ENCODE data around the gene CHST15. TPM values are rescaled to one million over a fixed set of nuclear protein-coding genes. Genes with fewer than 3 reads are reported as not detected.

CHST15 gene
- total and polyA plus RNA-seq, 12 donors: 5.2 to 54.5 (median 29.2) TPM

- intact Hi-C loops (cut with DNase I): no loop called here
- WGBS, 4 donors: 64 to 74% (median 71%) methylated on average over 13 to 16 of the region's 16 CpGs
- peak overlapping the region in 3 of 5 donors; percentile 7 to 71 (median 66) for H3K27ac ChIP-seq
Measured at GRCh38 chr10:124083740-124084397, 9.5 kb downstream of the CHST15 start.

DNA sequence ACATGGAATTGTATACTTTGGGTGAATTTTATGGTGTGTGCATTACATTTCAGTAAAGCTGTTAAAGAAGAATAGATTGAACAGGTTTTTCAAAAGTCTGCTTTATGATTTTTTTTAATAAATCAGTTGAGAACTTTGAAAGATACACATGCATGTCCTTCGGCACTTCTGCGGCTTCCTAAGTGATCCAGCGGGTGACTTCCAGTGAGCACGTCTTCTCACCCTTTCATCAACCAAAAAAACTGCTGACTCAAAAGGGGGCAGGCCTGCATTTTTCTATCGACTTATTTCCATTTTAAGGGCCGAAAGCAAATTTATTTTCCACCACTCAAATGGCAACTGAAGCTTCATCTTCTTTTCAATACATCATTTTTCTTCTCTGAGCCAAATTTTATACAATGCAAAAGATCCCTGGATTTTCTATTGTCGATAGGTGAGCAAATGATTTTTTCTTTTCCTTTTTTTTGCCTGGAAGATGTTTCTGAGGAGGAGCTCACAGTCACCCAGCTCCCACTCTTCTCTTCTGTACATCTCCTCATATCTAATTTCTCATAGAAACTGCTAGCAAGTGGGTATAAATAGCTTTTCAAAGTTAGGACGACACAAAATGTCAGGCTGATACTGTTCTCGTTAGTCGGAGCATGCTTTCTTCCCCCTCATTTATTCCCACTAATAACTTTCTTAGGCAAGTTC is 10.2 kb downstream of the CHST15 start:
- TF ChIP-seq POLR2A (IDR thresholded peaks at IDR 0.05) (no peak), CTCF (IDR thresholded peaks at IDR 0.05) (no peak)
- 76 to 87% (median 80%) methylated on average over 10 of the region's 10 CpGs for WGBS, 4 donors
- no peaks in the 10 kb centered on the region for H3K27me3 ChIP-seq
- H3K36me3 ChIP-seq (replicated peaks in 1 of 2): no peaks in the 10 kb centered on the region
- H3K27ac ChIP-seq: peak overlapping the region in 2 of 5 donors; percentile 66 to 71
- intact Hi-C loops (cut with DNase I): no loop called here
- no peak overlapping the region for H3K4me3 ChIP-seq
- peaks cover 0 to 54% of the 10 kb centered on the region in 2 donors for H3K4me1 ChIP-seq (replicated peaks in 1 of 2)
- no peaks in the 10 kb centered on the region for H3K9me3 ChIP-seq (replicated peaks in 1 of 3)
- DNase-seq: no peak

More at GRCh38 chr10:124083740-124084397, 9.5 kb downstream of the CHST15 start:
- H3K4me1 ChIP-seq (replicated peaks in 1 of 2): peaks cover 0 to 55% of the 10 kb centered on the region in 2 donors
- no peak overlapping the region for H3K4me3 ChIP-seq
- no peak for TF ChIP-seq CTCF (IDR thresholded peaks at IDR 0.05)
- DNase-seq: peak in 3 of 7 donors; percentile 39 to 65 (median 43)
- no peaks in the 10 kb centered on the region for H3K9me3 ChIP-seq (replicated peaks in 1 of 3)
- H3K36me3 ChIP-seq (replicated peaks in 1 of 2): no peaks in the 10 kb centered on the region
- H3K27me3 ChIP-seq: no peaks in the 10 kb centered on the region

DNA sequence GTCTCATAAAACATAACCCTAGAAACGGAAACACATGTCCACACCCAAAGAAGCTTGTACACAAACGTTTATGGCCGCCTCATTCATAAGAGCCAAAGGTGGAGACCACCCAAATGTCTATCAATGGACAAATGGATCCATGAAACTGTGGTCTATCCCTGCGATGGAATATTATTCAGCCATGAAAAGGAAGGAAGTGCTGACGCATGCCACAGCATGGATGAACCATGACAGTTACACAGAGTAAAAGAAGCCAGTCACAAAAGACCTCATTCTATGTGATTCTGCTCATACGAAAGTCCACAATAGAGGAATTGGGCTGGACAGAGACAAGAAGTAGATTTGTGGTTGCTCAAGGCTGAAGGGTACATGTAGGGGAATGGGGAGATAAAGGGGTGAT is 10.8 kb downstream of the CHST15 start:
- peaks cover 0 to 54% of the 10 kb centered on the region in 2 donors for H3K4me1 ChIP-seq (replicated peaks in 1 of 2)
- no peak for TF ChIP-seq POLR2A (IDR thresholded peaks at IDR 0.05)
- no peak for TF ChIP-seq CTCF (IDR thresholded peaks at IDR 0.05)
- no peak overlapping the region for H3K4me3 ChIP-seq
- no peak for DNase-seq
- H3K27ac ChIP-seq: peak overlapping the region in 1 of 5 donors; percentile 66
- 84 to 90% (median 88%) methylated on average over 6 of the region's 6 CpGs for WGBS, 4 donors
- intact Hi-C loops (cut with DNase I): no loop called here
- H3K9me3 ChIP-seq (replicated peaks in 1 of 3): no peaks in the 10 kb centered on the region
- H3K27me3 ChIP-seq: no peaks in the 10 kb centered on the region
- H3K36me3 ChIP-seq (replicated peaks in 1 of 2): no peaks in the 10 kb centered on the region

- DNase-seq: no peak
- 80 to 90% (median 85%) methylated on average over 13 of the region's 13 CpGs for WGBS, 4 donors
- H3K36me3 ChIP-seq (replicated peaks in 1 of 2): no peaks in the 10 kb centered on the region
- H3K9me3 ChIP-seq (replicated peaks in 1 of 3): no peaks in the 10 kb centered on the region
- no peak overlapping the region for H3K27ac ChIP-seq
- intact Hi-C loops (cut with DNase I): no loop called here
- TF ChIP-seq CTCF (IDR thresholded peaks at IDR 0.05): no peak
- TF ChIP-seq POLR2A (IDR thresholded peaks at IDR 0.05): no peak
- no peak overlapping the region for H3K4me3 ChIP-seq
- H3K27me3 ChIP-seq: no peaks in the 10 kb centered on the region
- H3K4me1 ChIP-seq (replicated peaks in 1 of 2): peaks cover 0 to 52% of the 10 kb centered on the region in 2 donors
Measured at GRCh38 chr10:124081547-124082140, 11.8 kb downstream of the CHST15 start.

Data from adrenal gland (tissue), 12 donors.